HG03095 (cell line): ENCODE data around the gene C16orf95.

Source experiments
- ATAC-seq: cut with Tn5 transposase; IDR thresholded peaks from one replicate; pipeline ENCODE4 v1.9.1; 2021; ENCODE audit warnings: moderate library complexity; ENCODE audit not compliant: unreplicated experiment

Gene C16orf95

DNA sequence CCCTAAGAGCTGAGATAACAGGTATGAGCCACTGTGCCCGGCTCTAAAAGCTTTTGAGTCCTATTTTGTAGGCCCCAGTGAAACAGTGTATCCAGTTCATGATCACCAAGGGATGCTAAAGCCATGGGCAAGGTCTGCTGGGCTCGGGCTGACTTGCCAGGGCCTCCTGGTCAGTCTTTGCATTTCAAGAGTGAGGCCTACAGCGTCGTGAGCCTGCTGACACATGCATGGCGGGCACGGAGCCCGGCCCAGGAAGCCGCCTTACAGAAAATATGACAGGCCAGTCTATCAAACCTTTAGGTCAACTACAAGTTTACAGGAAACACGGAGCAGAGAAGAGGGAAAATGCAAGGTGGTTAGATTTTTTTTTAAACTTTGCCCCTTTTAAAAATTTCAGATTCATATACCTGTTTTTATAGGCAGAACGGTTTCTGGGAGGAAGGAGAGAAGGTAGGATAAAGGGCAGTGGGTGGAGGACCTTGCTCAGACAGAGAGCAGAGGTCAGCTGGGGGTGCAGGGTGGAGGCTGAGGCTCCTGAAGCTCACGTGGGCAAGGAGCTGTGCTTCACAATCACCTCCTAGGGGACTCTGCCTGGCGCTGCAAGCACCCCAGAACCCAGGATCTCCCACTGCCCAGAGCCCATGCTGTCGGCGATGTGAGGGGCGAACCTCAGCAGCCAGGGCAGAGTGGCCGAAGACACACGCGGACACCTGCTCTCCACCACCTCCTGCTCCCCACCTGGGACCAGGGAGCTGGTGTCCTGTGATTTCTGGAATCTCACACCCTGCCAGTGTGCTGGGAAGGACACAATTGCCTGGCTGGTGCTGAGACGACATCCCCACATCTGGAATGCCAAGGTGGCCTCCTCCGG lies 21.3 kb downstream of the C16orf95 start:
- ATAC-seq = no peak

DNA sequence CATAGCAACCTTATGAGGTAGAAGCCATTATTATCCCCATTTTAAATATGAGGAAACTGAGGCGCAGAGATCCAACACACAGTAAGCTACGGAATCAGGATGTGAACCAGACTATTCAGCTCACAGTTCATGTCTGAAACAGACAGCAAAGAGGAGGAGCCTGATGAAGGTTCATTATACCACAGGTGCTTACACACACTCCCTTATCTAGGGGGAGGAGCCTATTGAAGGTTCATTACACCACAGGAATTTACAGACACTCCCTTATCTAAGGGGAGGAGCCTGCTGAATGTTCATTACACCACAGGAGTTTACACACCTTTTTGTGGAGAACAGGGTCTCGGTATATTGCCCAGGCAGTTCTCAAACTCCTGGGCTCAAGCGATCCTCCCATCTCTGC lies 21.9 kb downstream of the C16orf95 start:
- no peak for ATAC-seq

DNA sequence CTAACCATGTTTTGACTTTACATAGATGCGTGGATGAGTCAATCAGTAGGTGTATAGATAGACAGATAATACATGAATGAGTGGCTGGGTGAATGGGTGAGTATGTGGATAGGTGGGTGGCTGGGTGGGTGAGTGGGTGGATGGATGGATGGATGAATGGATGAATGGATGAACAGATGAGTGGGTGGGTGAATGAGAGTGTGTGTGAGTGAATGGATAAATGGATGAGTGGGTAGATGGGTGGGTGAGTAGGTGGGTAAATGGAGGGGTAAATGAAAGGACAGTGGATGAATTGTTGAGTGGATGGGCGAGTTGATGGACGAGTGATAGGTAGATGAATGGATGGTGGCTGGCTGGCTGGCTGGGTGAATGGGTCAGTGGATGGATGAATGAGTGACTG lies 23.2 kb downstream of the C16orf95 start:
- ATAC-seq = no peak

GRCh38 chr16:87291944-87292343 lies 25.2 kb downstream of the C16orf95 start:
- ATAC-seq = no peak

- ATAC-seq = no peak
Measured at GRCh38 chr16:87288753-87289362, 28.3 kb downstream of the C16orf95 start.

DNA sequence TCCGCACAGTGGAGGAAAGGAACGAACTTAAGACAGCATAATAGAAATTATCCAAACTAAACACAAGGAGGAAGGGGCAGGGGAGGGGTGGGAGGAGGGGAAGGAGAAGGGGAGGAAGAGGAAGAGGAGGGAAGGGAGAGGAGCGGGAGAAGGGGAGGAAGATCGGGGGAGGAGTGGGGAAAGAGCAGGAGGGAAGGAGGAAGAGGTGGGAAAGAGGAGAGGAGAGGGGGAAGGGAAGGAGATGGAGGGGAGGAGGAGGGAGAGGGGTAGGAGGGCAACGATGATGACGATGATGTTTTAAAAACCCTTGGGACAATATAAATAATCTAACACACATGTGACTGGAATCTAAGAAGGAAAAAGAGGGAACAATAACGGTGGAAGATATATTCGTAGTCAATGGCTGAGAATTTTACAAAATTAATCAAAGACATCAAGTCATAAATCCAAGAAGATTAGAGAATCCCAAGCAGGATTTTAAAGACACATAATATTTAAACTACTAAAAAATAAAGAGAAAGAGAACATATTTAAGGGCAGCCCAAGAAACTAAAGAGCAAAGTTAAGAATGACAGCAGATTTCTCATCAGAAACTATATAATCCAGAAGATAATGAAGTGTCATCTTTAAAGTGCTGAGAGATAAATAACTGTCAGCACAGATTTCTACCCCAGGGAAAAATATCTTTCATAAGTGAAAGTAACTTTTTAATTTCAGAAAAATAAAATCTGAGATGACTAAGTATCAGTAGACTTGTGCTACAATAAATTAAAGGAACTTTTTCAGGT lies 30.2 kb downstream of the C16orf95 start:
- no peak for ATAC-seq

- ATAC-seq = no peak
Measured at GRCh38 chr16:87284183-87284582, 33.0 kb downstream of the C16orf95 start.

GRCh38 chr16:87279094-87279658 lies 38.0 kb downstream of the C16orf95 start:
- ATAC-seq = no peak

- ATAC-seq = no peak
Measured at GRCh38 chr16:87278191-87279093, 38.8 kb downstream of the C16orf95 start.

DNA sequence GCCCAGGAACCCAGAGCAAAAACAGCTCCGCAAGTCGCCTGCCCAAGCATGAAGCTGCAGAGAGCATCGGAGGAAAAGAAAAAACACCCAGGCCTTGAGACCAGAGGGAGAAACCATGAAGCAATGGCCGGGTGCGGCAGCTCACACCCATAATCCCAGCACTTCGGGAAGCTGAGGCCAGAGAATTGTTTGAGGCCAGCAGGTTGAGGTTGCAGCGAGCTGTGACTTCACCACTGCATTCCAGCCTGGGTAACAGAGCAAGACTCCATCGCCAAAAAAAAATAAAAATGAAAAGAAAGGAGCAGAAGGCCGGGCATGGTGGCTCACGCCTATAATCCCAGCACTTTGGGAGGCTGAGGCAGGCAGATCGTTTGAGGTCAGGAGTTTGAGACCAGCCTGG lies 40.3 kb downstream of the C16orf95 start:
- ATAC-seq = no peak

DNA sequence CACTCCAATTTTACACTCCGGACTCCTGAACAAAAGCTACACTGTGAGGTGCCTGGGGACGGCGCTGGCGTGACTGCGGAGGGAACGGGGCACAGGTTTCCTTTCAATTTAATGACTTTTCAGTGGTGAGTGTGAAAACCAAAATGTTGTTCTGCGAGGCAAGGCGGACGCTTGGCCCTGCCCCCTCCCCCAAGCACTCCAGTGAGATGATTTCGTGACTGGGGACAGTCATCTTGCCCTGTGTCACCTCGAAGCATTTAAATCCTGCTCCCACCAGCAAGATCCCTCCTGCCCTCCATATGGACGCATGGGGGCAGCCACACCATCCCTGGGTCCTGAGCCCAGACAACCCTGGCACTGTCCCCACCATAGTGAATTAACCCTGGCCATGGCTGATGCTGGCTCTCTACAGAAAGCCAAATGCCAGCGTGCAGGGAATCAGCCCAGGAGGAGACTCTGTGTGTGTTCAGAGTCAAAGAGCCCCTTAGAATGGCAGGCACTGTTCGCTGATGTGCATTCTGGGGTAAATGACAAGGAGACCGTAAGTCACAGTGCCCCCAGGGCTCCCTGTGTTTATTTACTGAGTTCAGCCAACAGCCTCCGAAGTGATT lies 41.0 kb downstream of the C16orf95 start:
- no peak for ATAC-seq

GRCh38 chr16:87274794-87275193 lies 42.4 kb downstream of the C16orf95 start:
- no peak for ATAC-seq

GRCh38 chr16:87273471-87274030 lies 43.6 kb downstream of the C16orf95 start:
- ATAC-seq = no peak

DNA sequence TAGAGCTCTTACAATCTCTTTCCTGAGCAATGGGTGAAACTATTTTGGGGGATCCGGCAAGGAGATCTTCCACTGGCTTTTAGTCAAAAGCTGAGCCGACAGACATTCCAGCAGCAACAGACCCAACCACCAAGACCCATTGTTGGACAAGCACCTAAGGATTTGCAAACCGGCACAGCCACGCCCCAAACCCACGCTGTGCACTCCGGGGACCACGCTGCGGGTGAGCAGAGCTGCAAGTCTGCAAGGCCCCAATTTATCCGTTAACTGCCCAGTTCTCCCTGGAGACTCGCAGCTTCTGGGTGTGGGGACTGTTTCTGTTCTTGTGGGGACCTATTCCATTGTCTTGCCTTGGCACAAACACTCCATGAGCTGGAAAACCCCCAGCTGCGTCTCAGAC lies 45.9 kb downstream of the C16orf95 start:
- no peak for ATAC-seq

DNA sequence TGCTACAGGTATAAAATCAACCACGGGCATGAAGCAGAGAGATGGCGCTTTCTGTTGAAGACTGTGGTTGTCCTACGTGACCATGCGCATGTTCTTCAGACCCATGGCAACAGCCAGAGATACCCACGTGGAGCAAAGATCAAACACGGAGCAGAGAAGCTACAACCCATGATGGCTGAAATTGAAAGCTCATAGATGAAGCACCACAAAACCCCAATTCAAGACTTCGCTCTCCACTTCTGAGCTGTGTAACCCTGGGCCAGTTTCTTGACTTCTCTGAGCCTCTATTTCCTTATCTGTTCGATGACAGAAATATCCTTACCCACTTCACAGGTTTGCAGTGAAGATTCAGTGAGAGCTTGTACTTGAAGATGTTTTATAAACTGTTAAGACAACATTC lies 49.6 kb downstream of the C16orf95 start:
- no peak for ATAC-seq

DNA sequence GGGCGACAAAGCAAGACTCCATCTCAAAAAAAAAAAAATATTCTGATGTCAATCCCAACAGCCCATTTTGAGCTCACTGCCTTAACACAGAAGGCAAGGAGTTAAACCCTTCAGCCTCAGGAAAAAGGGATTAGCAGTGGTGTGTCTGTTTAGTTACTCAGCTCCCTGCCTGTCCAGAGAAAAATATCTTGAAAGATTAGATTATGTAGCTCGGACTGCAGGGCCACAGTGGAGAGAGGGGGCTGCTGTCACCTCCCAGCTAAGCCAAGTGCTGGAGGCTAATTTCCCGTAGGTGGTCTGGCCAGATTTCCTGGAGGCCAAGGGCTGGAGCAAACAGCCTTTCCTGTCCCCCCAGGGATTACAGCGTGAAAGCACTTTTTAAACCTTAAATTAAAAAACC lies 50.3 kb downstream of the C16orf95 start:
- ATAC-seq = no peak

- ATAC-seq = no peak
Measured at GRCh38 chr16:87265261-87265660, 51.9 kb downstream of the C16orf95 start.

- ATAC-seq = no peak
Measured at GRCh38 chr16:87264634-87265033, 52.6 kb downstream of the C16orf95 start.

GRCh38 chr16:87263418-87264052 lies 53.7 kb downstream of the C16orf95 start:
- ATAC-seq = no peak
